SJCRH30 (cell line): ENCODE results near the gene DRAP1. TPM values are rescaled to one million over a fixed set of nuclear protein-coding genes. Genes with fewer than 3 reads are reported as not detected.

Source experiments
- DNase-seq, 2 experiments: peaks; one replicate each; pipeline ENCODE4 v3.0.0-alpha.2; 2015 to 2020
- H3K27ac ChIP-seq: fragments of 250-450 bp; sonication (Bioruptor Pico); 2 replicates; pipeline ENCODE4 v1.5.1; 2020; ENCODE audit warnings: mild to moderate bottlenecking, moderate library complexity
- H3K27me3 ChIP-seq: fragments of 250-450 bp; sonication (Bioruptor Pico); 2 replicates; pipeline ENCODE4 v1.5.1; 2020; ENCODE audit warnings: mild to moderate bottlenecking, moderate library complexity
- H3K36me3 ChIP-seq: fragments of 250-450 bp; sonication (Bioruptor Pico); 2 replicates; pipeline ENCODE4 v1.5.1; 2020; ENCODE audit warnings: mild to moderate bottlenecking, moderate library complexity
- H3K4me1 ChIP-seq: fragments of 250-450 bp; sonication (Bioruptor Pico); 2 replicates; pipeline ENCODE4 v1.5.1; 2020; ENCODE audit warnings: mild to moderate bottlenecking, moderate library complexity
- H3K4me3 ChIP-seq: fragments of 250-450 bp; sonication (Bioruptor Pico); 2 replicates; pipeline ENCODE4 v1.5.1; 2020; ENCODE audit warnings: mild to moderate bottlenecking, moderate library complexity
- H3K9me3 ChIP-seq: fragments of 250-450 bp; sonication (Bioruptor Pico); replicated peaks from 2 replicates; pipeline ENCODE4 v1.5.1; 2020; ENCODE audit warnings: mild to moderate bottlenecking, moderate library complexity
- total RNA-seq: library from RNA; depleted of rRNA; stranded (reverse); fragments of >200 nt; shearing (Covaris generic); gene quantifications from 2 replicates; pipeline ENCODE4 v1.2.3, GENCODE V29; 2014; rRNA removed

DRAP1 gene
- 72.7 and 77.7 TPM in 2 replicates for total RNA-seq

GRCh38 chr11:65919141-65919572 is at the start of gene DRAP1:
TSS of gene DRAP1 (plus strand) at chr11:65919426. CDS start at chr11:65919502, 76 bp downstream.
- Histone ChIP-seq H3K9me3 (no peaks in the 10 kb centered on the region), H3K4me1 (peaks cover 27% of the 10 kb centered on the region), H3K36me3 (no peaks in the 10 kb centered on the region), H3K27ac (peak within 1 kb of the TSS; percentile 70), H3K27me3 (no peaks in the 10 kb centered on the region), H3K4me3 (peak within 1 kb of the TSS; percentile 87)
- peak; percentile 99 for DNase-seq

- Histone ChIP-seq H3K36me3 (peaks cover 25% of the 10 kb centered on the region), H3K4me3 (no peak overlapping the region), H3K27me3 (no peaks in the 10 kb centered on the region), H3K9me3 (no peaks in the 10 kb centered on the region), H3K27ac (no peak overlapping the region), H3K4me1 (peaks cover 5% of the 10 kb centered on the region; the same call in 1 of the 2 replicates)
- DNase-seq = no peak
These were observed 49.5 kb upstream of the DRAP1 start for GRCh38 chr11:65869643-65870306.

GRCh38 chr11:65870307-65870658 is 48.9 kb upstream of the DRAP1 start:
- Histone ChIP-seq H3K27ac (no peak overlapping the region), H3K9me3 (no peaks in the 10 kb centered on the region), H3K4me1 (peaks cover 5% of the 10 kb centered on the region; the same call in 1 of the 2 replicates), H3K27me3 (no peaks in the 10 kb centered on the region), H3K36me3 (peaks cover 20% of the 10 kb centered on the region), H3K4me3 (no peak overlapping the region)
- no peak for DNase-seq

- H3K4me1 ChIP-seq = peaks cover 5% of the 10 kb centered on the region; the same call in 1 of the 2 replicates
- no peak overlapping the region for H3K27ac ChIP-seq
- no peaks in the 10 kb centered on the region for H3K9me3 ChIP-seq
- H3K27me3 ChIP-seq = no peaks in the 10 kb centered on the region
- H3K36me3 ChIP-seq = peaks cover 14% of the 10 kb centered on the region
- no peak for DNase-seq
- H3K4me3 ChIP-seq = no peak overlapping the region
These were observed 48.2 kb upstream of the DRAP1 start for GRCh38 chr11:65870706-65871681.

GRCh38 chr11:65871811-65872548 is 47.2 kb upstream of the DRAP1 start:
- Histone ChIP-seq H3K36me3 (peaks cover 7% of the 10 kb centered on the region), H3K27ac (peak overlapping the region; percentile 19; the same call in 1 of the 2 replicates), H3K27me3 (no peaks in the 10 kb centered on the region), H3K4me1 (peaks cover 5% of the 10 kb centered on the region; the same call in 1 of the 2 replicates), H3K4me3 (peak overlapping the region; percentile 58), H3K9me3 (no peaks in the 10 kb centered on the region)
- peak; percentile 42 to 55 for DNase-seq

GRCh38 chr11:65872586-65873317 is 46.5 kb upstream of the DRAP1 start, which contains the start of gene EFEMP2:
TSS of gene EFEMP2 (minus strand) at chr11:65872800. CDS start at chr11:65872354, 446 bp downstream.
- no peaks in the 10 kb centered on the region for H3K27me3 ChIP-seq
- H3K9me3 ChIP-seq = no peaks in the 10 kb centered on the region
- peaks cover 2% of the 10 kb centered on the region for H3K36me3 ChIP-seq
- DNase-seq = peak; percentile 41 to 42
- H3K27ac ChIP-seq = peak within 1 kb of the TSS; percentile 19; the same call in 1 of the 2 replicates
- H3K4me3 ChIP-seq = peak within 1 kb of the TSS; percentile 58
- peaks cover 5% of the 10 kb centered on the region; the same call in 1 of the 2 replicates for H3K4me1 ChIP-seq

- DNase-seq = peak; percentile 93 to 95
- Histone ChIP-seq H3K36me3 (no peaks in the 10 kb centered on the region), H3K9me3 (no peaks in the 10 kb centered on the region), H3K4me1 (peaks cover 5% of the 10 kb centered on the region; the same call in 1 of the 2 replicates), H3K4me3 (peak overlapping the region; percentile 58), H3K27ac (no peak overlapping the region), H3K27me3 (no peaks in the 10 kb centered on the region)
These were observed 45.7 kb upstream of the DRAP1 start for GRCh38 chr11:65873318-65874156.

GRCh38 chr11:65879617-65880016 is 39.6 kb upstream of the DRAP1 start, which contains the start of gene CTSW:
TSS of gene CTSW (plus strand) at chr11:65879837. CDS start at chr11:65879855, 18 bp downstream.
- Histone ChIP-seq H3K4me3 (no peak within 1 kb of the TSS), H3K9me3 (no peaks in the 10 kb centered on the region), H3K27ac (no peak within 1 kb of the TSS), H3K4me1 (no peaks in the 10 kb centered on the region), H3K36me3 (peaks cover 13% of the 10 kb centered on the region), H3K27me3 (no peaks in the 10 kb centered on the region)
- DNase-seq = no peak

GRCh38 chr11:65880027-65880426 is 39.2 kb upstream of the DRAP1 start:
- H3K36me3 ChIP-seq = peaks cover 15% of the 10 kb centered on the region
- no peaks in the 10 kb centered on the region for H3K4me1 ChIP-seq
- no peak overlapping the region for H3K27ac ChIP-seq
- DNase-seq = no peak
- H3K27me3 ChIP-seq = no peaks in the 10 kb centered on the region
- H3K4me3 ChIP-seq = no peak overlapping the region
- H3K9me3 ChIP-seq = no peaks in the 10 kb centered on the region

- peaks cover 17% of the 10 kb centered on the region for H3K36me3 ChIP-seq
- H3K4me3 ChIP-seq = no peak overlapping the region
- H3K27me3 ChIP-seq = no peaks in the 10 kb centered on the region
- no peaks in the 10 kb centered on the region for H3K9me3 ChIP-seq
- no peak overlapping the region for H3K27ac ChIP-seq
- no peaks in the 10 kb centered on the region for H3K4me1 ChIP-seq
- DNase-seq = no peak
These were observed 38.3 kb upstream of the DRAP1 start for GRCh38 chr11:65880844-65881421.

GRCh38 chr11:65882120-65883057 is 36.8 kb upstream of the DRAP1 start:
- no peak for DNase-seq
- H3K9me3 ChIP-seq = no peaks in the 10 kb centered on the region
- H3K4me3 ChIP-seq = no peak overlapping the region
- peaks cover 17% of the 10 kb centered on the region for H3K36me3 ChIP-seq
- H3K27me3 ChIP-seq = no peaks in the 10 kb centered on the region
- no peaks in the 10 kb centered on the region for H3K4me1 ChIP-seq
- H3K27ac ChIP-seq = no peak overlapping the region
